Body of pancreas (tissue), 4 donors: ENCODE measurements around the gene CMPK2.

Experiments used
- CTCF ChIP-seq, 7 experiments: fragments of 450-650 bp in 4 of 7; fragments of 200-600 bp in 3 of 7; sonication (generic) in 3 of 7; IDR thresholded peaks; one replicate each; pipeline ENCODE4 v1.5.1; 2016 to 2019; ENCODE audit warnings: antibody characterized with exemption in 7 of 7
- POLR2A ChIP-seq, 3 donors: fragments of 450-650 bp; IDR thresholded peaks; one replicate each; pipeline ENCODE4 v1.6.1; 2016; ENCODE audit warnings: antibody characterized with exemption in 3 of 3, mild to moderate bottlenecking in 2 of 3

GRCh38 chr2:6911721-6912120 lies 46.0 kb upstream of the CMPK2 start:
- TF ChIP-seq CTCF (IDR thresholded peaks at IDR 0.05) (no peak), POLR2A (IDR thresholded peaks at IDR 0.05) (no peak)
